Stomach (tissue), 9 donors: ENCODE measurements around the gene EHD4. TPM values are rescaled to one million over a fixed set of nuclear protein-coding genes. Genes with fewer than 3 reads are reported as not detected.

ENCODE experiments used
- DNase-seq, 2 donors: peaks; one replicate each; pipeline versions ENCODE4 v3.0.0 to v3.0.0-alpha.2; 2013 to 2019
- H3K27ac ChIP-seq, 5 donors: fragments of 200-600 bp in 4 of 5; sonication (generic) in 4 of 5; one replicate each; pipeline ENCODE4 v1.5.1; 2013 to 2019; ENCODE audit warnings: mild to moderate bottlenecking in 1 of 5, moderate library complexity in 1 of 5
- H3K27me3 ChIP-seq, 3 donors: fragments of 200-600 bp; sonication (generic); one replicate each; pipeline ENCODE4 v1.5.1; 2017 to 2019; ENCODE audit warnings: mixed run types in 1 of 3
- H3K36me3 ChIP-seq, 4 donors: fragments of 200-600 bp; sonication (generic); 1 replicate in 3 of 4; 2 replicates in 1 of 4; pipeline ENCODE4 v1.5.1; 2016 to 2019
- H3K4me1 ChIP-seq, 4 donors: fragments of 200-600 bp; sonication (generic); one replicate each; pipeline ENCODE4 v1.5.1; 2016 to 2019
- H3K4me3 ChIP-seq, 4 donors: fragments of 200-600 bp; sonication (generic) in 3 of 4; one replicate each; pipeline ENCODE4 v1.5.1; 2016 to 2019; ENCODE audit warnings: mild to moderate bottlenecking in 1 of 4
- H3K9me3 ChIP-seq, 4 donors: fragments of 200-600 bp; sonication (generic); one replicate each; pipeline ENCODE4 v1.5.1; 2016 to 2019
- CTCF ChIP-seq, 7 experiments: fragments of 450-650 bp in 4 of 7; fragments of 200-600 bp in 3 of 7; sonication (generic) in 3 of 7; IDR thresholded peaks; one replicate each; pipeline ENCODE4 v1.5.1; 2016 to 2019; ENCODE audit warnings: antibody characterized with exemption in 7 of 7, control low read depth in 2 of 7, mild to moderate bottlenecking in 1 of 7
- EP300 ChIP-seq: sonication (generic); formaldehyde crosslinking; IDR thresholded peaks from one replicate; pipeline ENCODE4 v1.6.1; 2017; ENCODE audit warnings: antibody characterized with exemption
- POLR2A ChIP-seq, 4 donors: fragments of 450-650 bp; IDR thresholded peaks; one replicate each; pipeline ENCODE4 v1.6.1; 2016; ENCODE audit warnings: antibody characterized with exemption in 4 of 4, control low read depth in 2 of 4, mild to moderate bottlenecking in 1 of 4, moderate library complexity in 1 of 4
- POLR2AphosphoS5 ChIP-seq, 3 donors: sonication (generic); formaldehyde crosslinking; IDR thresholded peaks; one replicate each; pipeline ENCODE4 v1.6.1; 2016; ENCODE audit warnings: antibody characterized with exemption in 3 of 3
- WGBS, 5 donors: extraction: QIAGEN DNeasy Blood & Tissue Kit in 3 of 5; methylation state at CpG; one replicate each; pipeline versions ENCODE4 v1.1.5 to v1.1.7; 2013 to 2018; 5-methylcytosine and 5-hydroxymethylcytosine counted together
- intact Hi-C: fragments of 100-400 bp; cut with DNase I; formaldehyde crosslinking; loops from one replicate; pipeline ENCODE4 v1.15.1; 2023; ENCODE audit warnings: low total_unique reads
- polyA plus RNA-seq, 3 donors: library from polyadenylated mRNA; stranded (reverse); fragments of 200-250 nt; gene quantifications; one replicate each; pipeline ENCODE4 v1.2.3, GENCODE V29; 2013
- total RNA-seq, 5 donors: library from RNA; depleted of rRNA; stranded (reverse); fragments of >200 nt; gene quantifications; one replicate each; pipeline versions ENCODE4 v1.1.0 to v1.2.3, GENCODE V29; 2014 to 2016
- donor health status: healthy with polysubstance abuse.
- donor health status: Bipolar disorder and iron deficiency.
- donor health status: healthy.

EHD4 gene
- total and polyA plus RNA-seq, 8 donors = 5.8 to 86.4 (median 16.2) TPM

GRCh38 chr15:41993472-41994170 is 21.3 kb upstream of the EHD4 start:
- intact Hi-C loops = no loop called here
- peak in 1 of 2 donors; percentile 32 for DNase-seq
- no peak for TF ChIP-seq CTCF (IDR thresholded peaks at IDR 0.05)
- TF ChIP-seq EP300 = no peak
- no peak for TF ChIP-seq POLR2AphosphoS5 (IDR thresholded peaks at IDR 0.05)
- TF ChIP-seq POLR2A (IDR thresholded peaks at IDR 0.05) = no peak
- Histone ChIP-seq H3K9me3 (no peaks in the 10 kb centered on the region), H3K4me3 (no peak overlapping the region), H3K4me1 (no peaks in the 10 kb centered on the region), H3K36me3 (no peaks in the 10 kb centered on the region), H3K27ac (no peak overlapping the region), H3K27me3 (no peaks in the 10 kb centered on the region)
- WGBS, 5 donors = 71 to 78% (median 76%) methylated on average over 11 of the region's 11 CpGs

DNA sequence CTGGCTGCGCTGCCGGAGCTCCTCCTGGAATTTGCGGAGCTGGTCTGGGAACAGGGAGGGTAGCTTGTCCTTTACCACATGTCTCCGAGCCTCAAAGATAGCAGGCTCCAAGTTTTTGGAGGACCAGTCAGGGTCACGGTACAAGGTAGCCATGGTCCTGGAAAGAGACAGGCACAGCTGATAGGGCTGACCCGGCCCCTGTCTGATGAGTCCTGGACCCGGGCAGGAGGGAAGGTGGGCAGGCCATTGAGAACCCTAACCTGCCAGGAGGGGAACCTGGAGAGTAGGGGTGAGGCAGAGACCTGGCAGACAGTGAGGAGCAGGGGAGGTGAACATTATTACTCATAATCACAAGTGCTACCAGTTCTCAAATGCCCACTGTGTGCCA is 20.4 kb upstream of the EHD4 start:
- H3K9me3 ChIP-seq = no peaks in the 10 kb centered on the region
- no peak overlapping the region for H3K27ac ChIP-seq
- WGBS, 5 donors = 77 to 85% (median 83%) methylated on average over 6 to 7 of the region's 7 CpGs
- H3K27me3 ChIP-seq = no peaks in the 10 kb centered on the region
- TF ChIP-seq POLR2AphosphoS5 (IDR thresholded peaks at IDR 0.05) = no peak
- TF ChIP-seq EP300 = no peak
- TF ChIP-seq POLR2A (IDR thresholded peaks at IDR 0.05) = no peak
- TF ChIP-seq CTCF (IDR thresholded peaks at IDR 0.05) = no peak
- no peak overlapping the region for H3K4me3 ChIP-seq
- DNase-seq = no peak
- H3K4me1 ChIP-seq = no peaks in the 10 kb centered on the region
- intact Hi-C loops = no loop called here
- no peaks in the 10 kb centered on the region for H3K36me3 ChIP-seq

DNA sequence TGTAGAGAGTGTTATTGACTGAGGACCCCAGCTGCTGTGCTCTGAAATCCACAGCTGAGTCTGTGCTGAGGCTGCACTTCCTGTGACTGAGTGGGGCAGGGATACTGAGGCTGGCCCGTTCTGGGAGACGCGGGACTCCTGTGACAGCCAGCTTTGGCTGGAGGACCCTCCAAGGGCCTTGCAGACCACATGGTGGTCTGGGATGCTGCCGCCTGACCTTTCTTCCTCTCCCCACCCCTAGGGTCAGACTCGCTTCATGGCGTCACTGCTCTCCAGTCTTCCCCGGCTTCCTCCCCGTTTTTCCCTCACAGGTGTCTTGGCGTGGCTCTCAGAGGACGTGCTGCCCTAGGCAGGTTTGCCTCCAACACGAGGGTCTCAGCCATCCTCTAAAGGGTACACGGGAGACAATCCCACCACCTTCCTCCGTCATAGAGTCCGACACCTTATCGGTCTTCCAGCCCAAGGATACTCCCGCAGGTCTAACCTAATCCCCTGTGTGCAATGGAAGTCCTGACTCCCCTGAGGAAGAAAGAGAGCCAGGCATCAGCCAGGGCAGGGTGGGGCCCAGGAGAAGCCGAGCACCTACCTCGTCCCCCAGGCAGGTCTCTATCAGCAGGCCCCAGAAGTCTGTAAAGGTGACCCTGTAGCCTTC is 19.9 kb upstream of the EHD4 start:
- intact Hi-C loops = no loop called here
- no peak overlapping the region for H3K4me3 ChIP-seq
- no peaks in the 10 kb centered on the region for H3K4me1 ChIP-seq
- no peaks in the 10 kb centered on the region for H3K9me3 ChIP-seq
- H3K27ac ChIP-seq = no peak overlapping the region
- DNase-seq = no peak
- H3K36me3 ChIP-seq = no peaks in the 10 kb centered on the region
- TF ChIP-seq POLR2A (IDR thresholded peaks at IDR 0.05) (no peak), CTCF (IDR thresholded peaks at IDR 0.05) (no peak), EP300 (no peak), POLR2AphosphoS5 (IDR thresholded peaks at IDR 0.05) (no peak)
- WGBS, 5 donors = 84 to 91% (median 90%) methylated on average over 14 to 18 of the region's 18 CpGs
- no peaks in the 10 kb centered on the region for H3K27me3 ChIP-seq

- TF ChIP-seq CTCF (IDR thresholded peaks at IDR 0.05) (no peak), EP300 (no peak), POLR2A (IDR thresholded peaks at IDR 0.05) (no peak), POLR2AphosphoS5 (IDR thresholded peaks at IDR 0.05) (no peak)
- Histone ChIP-seq H3K4me3 (no peak overlapping the region), H3K9me3 (no peaks in the 10 kb centered on the region), H3K27ac (no peak overlapping the region), H3K36me3 (no peaks in the 10 kb centered on the region), H3K4me1 (no peaks in the 10 kb centered on the region), H3K27me3 (no peaks in the 10 kb centered on the region)
- no peak for DNase-seq
- 60 to 74% (median 68%) methylated on average over 3 of the region's 3 CpGs for whole genome bisulfite sequencing, 5 donors
- intact Hi-C loops = no loop called here
Observed at GRCh38 chr15:41990691-41991090, 18.3 kb upstream of the EHD4 start.
